ENCODE results near the gene ANKZF1. TPM values are rescaled to one million over a fixed set of nuclear protein-coding genes. Genes with fewer than 3 reads are reported as not detected.

The ANKZF1 gene
- total RNA-seq, 1 donor from 2014 or later = 64.3 TPM

- no peak for TF ChIP-seq CTCF (IDR thresholded peaks at IDR 0.05; ENCODE audit: unreplicated experiment)
- Mint-ChIP-seq H3K4me3 (ENCODE audit: low read depth) (no peak overlapping the region), H3K27me3 (no peaks in the 10 kb centered on the region), H3K4me1 (ENCODE audit: low read depth) (peaks cover 5% of the 10 kb centered on the region), H3K36me3 (ENCODE audit: insufficient read depth) (peaks cover 5% of the 10 kb centered on the region), H3K27ac (no peak overlapping the region), H3K9me3 (ENCODE audit: low read depth) (no peaks in the 10 kb centered on the region)
- DNase-seq (ENCODE audit: low spot score, unreplicated experiment) = no peak
These were observed 55.1 kb downstream of the ANKZF1 start for GRCh38 chr2:219284501-219285372.

GRCh38 chr2:219285373-219285735 lies 55.7 kb downstream of the ANKZF1 start:
- no peak overlapping the region for H3K4me3 Mint-ChIP-seq (ENCODE audit: low read depth)
- H3K27ac Mint-ChIP-seq = no peak overlapping the region
- peaks cover 5% of the 10 kb centered on the region for H3K36me3 Mint-ChIP-seq (ENCODE audit: insufficient read depth)
- no peaks in the 10 kb centered on the region for H3K27me3 Mint-ChIP-seq
- no peak for TF ChIP-seq CTCF (IDR thresholded peaks at IDR 0.05; ENCODE audit: unreplicated experiment)
- no peaks in the 10 kb centered on the region for H3K9me3 Mint-ChIP-seq (ENCODE audit: low read depth)
- DNase-seq (ENCODE audit: low spot score, unreplicated experiment) = no peak
- peaks cover under 1% of the 10 kb centered on the region for H3K4me1 Mint-ChIP-seq (ENCODE audit: low read depth)

GRCh38 chr2:219285894-219286425 lies 56.4 kb downstream of the ANKZF1 start:
- Mint-ChIP-seq H3K27me3 (no peaks in the 10 kb centered on the region), H3K4me1 (ENCODE audit: low read depth) (no peaks in the 10 kb centered on the region), H3K27ac (no peak overlapping the region), H3K36me3 (ENCODE audit: insufficient read depth) (peaks cover 5% of the 10 kb centered on the region), H3K9me3 (ENCODE audit: low read depth) (no peaks in the 10 kb centered on the region), H3K4me3 (ENCODE audit: low read depth) (no peak overlapping the region)
- no peak for DNase-seq (ENCODE audit: low spot score, unreplicated experiment)
- TF ChIP-seq CTCF (IDR thresholded peaks at IDR 0.05; ENCODE audit: unreplicated experiment) = no peak

Other genes starting within 250 kb of the ANKZF1 start
- gene FEV, start 244.6 kb upstream of the ANKZF1 start, total RNA-seq = 13.5 and 15.6 TPM in 2 replicates
- gene CRYBA2, start 236.4 kb upstream of the ANKZF1 start, total RNA-seq = 24.4 and 30.1 TPM in 2 replicates
- gene CFAP65, start 188.3 kb upstream of the ANKZF1 start, total RNA-seq = 0.65 and 0.67 TPM in 2 replicates
- 17.3 and 24.1 TPM in 2 replicates for gene IHH, start 168.9 kb upstream of the ANKZF1 start, total RNA-seq
- gene NHEJ1, start 69.0 kb upstream of the ANKZF1 start, total RNA-seq = 15.4 and 17.7 TPM in 2 replicates
- 1.7 and 2.8 TPM in 2 replicates for gene SLC23A3, start 59.8 kb upstream of the ANKZF1 start, total RNA-seq
- 38.9 and 40.8 TPM in 2 replicates for gene CNPPD1, start 52.9 kb upstream of the ANKZF1 start, total RNA-seq
- 77.0 and 77.4 TPM in 2 replicates for gene RETREG2, start 51.5 kb upstream of the ANKZF1 start, total RNA-seq
- 29.3 and 29.6 TPM in 2 replicates for gene ZFAND2B, start 23.0 kb upstream of the ANKZF1 start, total RNA-seq
- gene ABCB6, start 10.8 kb upstream of the ANKZF1 start, total RNA-seq = 26.7 and 29.9 TPM in 2 replicates
- 40.6 and 43.6 TPM in 2 replicates for gene ATG9A, start 170 bp upstream of the ANKZF1 start, total RNA-seq
- gene GLB1L, start 15.6 kb downstream of the ANKZF1 start, total RNA-seq = 11.8 and 13.5 TPM in 2 replicates
- gene STK16, start 15.7 kb downstream of the ANKZF1 start, total RNA-seq = 23.2 and 24.1 TPM in 2 replicates
- not detected in 2 replicates for gene TUBA4B, start 23.4 kb downstream of the ANKZF1 start, total RNA-seq
- gene TUBA4A, start 24.1 kb downstream of the ANKZF1 start, total RNA-seq = 8.3 and 9.1 TPM in 2 replicates
- gene DNAJB2, start 49.6 kb downstream of the ANKZF1 start, total RNA-seq = 66.2 and 69.5 TPM in 2 replicates
- 30.2 and 30.5 TPM in 2 replicates for gene PTPRN, start 79.6 kb downstream of the ANKZF1 start, total RNA-seq
- gene RESP18, start 102.9 kb downstream of the ANKZF1 start, total RNA-seq = not detected in 2 replicates
- gene DNPEP, start 158.1 kb downstream of the ANKZF1 start, total RNA-seq = 36.0 and 47.0 TPM in 2 replicates
- gene DES, start 188.6 kb downstream of the ANKZF1 start, total RNA-seq = not detected in 2 replicates
- 15.1 and 15.5 TPM in 2 replicates for gene SPEG, start 205.0 kb downstream of the ANKZF1 start, total RNA-seq

All from progenitor cell of endocrine pancreas (in vitro differentiated cells).